HepG2 (cell line): ENCODE results near the gene EGFR. TPM values are rescaled to one million over a fixed set of nuclear protein-coding genes. Genes with fewer than 3 reads are reported as not detected.

ENCODE experiments used
- ATAC-seq: fragments of 200-7000 bp; cut with Tn5 transposase; 3 replicates; pipeline ENCODE4 v1.9.1; 2020; ENCODE audit warnings: mild to moderate bottlenecking, moderate library complexity
- BruUV-seq: library from RNA; stranded (reverse); fragments of 400-500 nt; replicated peaks from 2 replicates; lab custom pipeline; 2021; lab: Mats Ljungman, UMichigan
- CTCF ChIA-PET: fragments of 300-600 bp; formaldehyde crosslinking; extraction: SDS; loops from one replicate; lab custom pipeline; 2021; ENCODE audit warnings: low total read pairs, inconsistent platforms, low intra/inter-chr PET ratio; lab: Yijun Ruan, JAX
- POLR2A ChIA-PET: fragments of 350-600 bp; sonication (Branson Sonifier 250); formaldehyde crosslinking; loops from one replicate; lab custom pipeline; 2020; ENCODE audit warnings: antibody characterized with exemption, inconsistent platforms; lab: Yijun Ruan, JAX
- DNase-seq: peaks from one replicate; pipeline ENCODE4 v3.0.0-alpha.2; 2015; ENCODE audit warnings: low spot score
- FAIRE-seq: peaks from 3 replicates; lab custom pipeline; 2011; peaks lifted over from hg19 to GRCh38; lab: Jason Lieb, UNC
- H2AFZ ChIP-seq: one replicate; pipeline ENCODE4 v1.6.1; 2011; ENCODE audit warnings: low read length, inconsistent platforms
- H3K27ac ChIP-seq: fragments of 300-600 bp; 3 replicates; pipeline ENCODE4 v1.8.0; 2011; ENCODE audit warnings: mixed run types, mild to moderate bottlenecking, mixed read lengths, low read length, inconsistent platforms; ENCODE audit not compliant: insufficient read depth; ENCODE audit errors: extremely low read length
- H3K27me3 ChIP-seq, 2 experiments: fragments of 200-600 bp in 1 of 2; 2 replicates in 1 of 2; 3 replicates in 1 of 2; pipeline versions ENCODE4 v1.6.0 to v1.8.0; 2011; ENCODE audit warnings: low read length in 2 of 2, mild to moderate bottlenecking in 2 of 2, moderate library complexity in 2 of 2, inconsistent platforms in 1 of 2; ENCODE audit not compliant: insufficient read depth in 2 of 2, control insufficient read depth in 1 of 2
- H3K36me3 ChIP-seq, 2 experiments: fragments of 200-600 bp in 1 of 2; replicated peaks in 1 of 2; 2 replicates in 1 of 2; 3 replicates in 1 of 2; pipeline versions ENCODE4 v1.5.1 to v1.8.0; 2011; ENCODE audit warnings: low read length in 2 of 2, inconsistent platforms in 1 of 2; ENCODE audit not compliant: insufficient read depth in 2 of 2, control insufficient read depth in 1 of 2
- H3K4me1 ChIP-seq: 2 replicates; pipeline ENCODE4 v1.5.1; 2012; ENCODE audit warnings: low read length, inconsistent platforms; ENCODE audit not compliant: insufficient read depth
- H3K4me2 ChIP-seq: 2 replicates; pipeline ENCODE4 v1.6.0; 2011; ENCODE audit warnings: low read depth, low read length, inconsistent platforms
- H3K4me3 ChIP-seq, 3 experiments: fragments of 200-600 bp in 1 of 3; sonication (generic), shearing (Covaris generic) in 1 of 3; replicated peaks in 1 of 3; 2 replicates each; pipeline ENCODE4 v1.5.1; 2011 to 2016; ENCODE audit warnings: low read length in 3 of 3, inconsistent platforms in 2 of 3, low read depth in 2 of 3, mild to moderate bottlenecking in 2 of 3, control low read depth in 1 of 3, mixed read lengths in 1 of 3; ENCODE audit not compliant: insufficient read depth in 1 of 3
- H3K79me2 ChIP-seq: one replicate; pipeline ENCODE4 v1.6.1; 2011; ENCODE audit warnings: low read length, inconsistent platforms; ENCODE audit not compliant: insufficient read depth
- H3K9ac ChIP-seq: 2 replicates; pipeline ENCODE4 v1.6.0; 2011; ENCODE audit warnings: mild to moderate bottlenecking, low read depth, low read length, inconsistent platforms; ENCODE audit not compliant: insufficient read depth
- H3K9me3 ChIP-seq: 2 replicates; pipeline ENCODE4 v1.5.1; 2012; ENCODE audit warnings: mild to moderate bottlenecking, low read length
- H4K20me1 ChIP-seq: 2 replicates; pipeline ENCODE4 v1.6.0; 2011; ENCODE audit warnings: inconsistent platforms, mild to moderate bottlenecking, low read length, moderate library complexity; ENCODE audit not compliant: insufficient read depth
- ARHGAP35 ChIP-seq: sonication (generic); formaldehyde crosslinking; IDR thresholded peaks from 2 replicates; pipeline ENCODE4 v1.9.0; 2022; ENCODE audit warnings: mild to moderate bottlenecking, inconsistent platforms, moderate library complexity, missing genetic modification reagents, borderline replicate concordance
- ATF3 ChIP-seq: sonication (generic); formaldehyde crosslinking; IDR thresholded peaks from 2 replicates; pipeline ENCODE4 v1.4.0; 2020; ENCODE audit warnings: missing genetic modification reagents
- BCL6 ChIP-seq: IDR thresholded peaks from 2 replicates; pipeline ENCODE4 v1.6.1; 2016; ENCODE audit warnings: missing genetic modification reagents, missing compliant biosample characterization
- BCLAF1 ChIP-seq: fragments of 450-650 bp; IDR thresholded peaks from 2 replicates; pipeline ENCODE4 v1.6.1; 2017; ENCODE audit warnings: mild to moderate bottlenecking
- BRD4 ChIP-seq: sonication (generic); formaldehyde crosslinking; IDR thresholded peaks from 2 replicates; pipeline ENCODE4 v1.4.0; 2020; ENCODE audit warnings: missing genetic modification reagents
- EEA1 ChIP-seq: sonication (generic); formaldehyde crosslinking; IDR thresholded peaks from 2 replicates; pipeline ENCODE4 v1.5.1; 2020; ENCODE audit warnings: mild to moderate bottlenecking, missing genetic modification reagents, borderline replicate concordance
- GTF3A ChIP-seq: sonication (generic); formaldehyde crosslinking; conservative IDR thresholded peaks from 2 replicates; pipeline ENCODE4 v1.4.0; 2020; ENCODE audit warnings: mild to moderate bottlenecking, missing genetic modification reagents
- SP1 ChIP-seq, 2 experiments: fragments of 450-650 bp in 1 of 2; sonication (generic) in 1 of 2; formaldehyde crosslinking in 1 of 2; IDR thresholded peaks; 2 replicates each; pipeline versions ENCODE4 v1.4.0 to v1.6.1; 2016 to 2020; ENCODE audit warnings: missing genetic modification reagents in 1 of 2
- ZNF17 ChIP-seq: sonication (generic); formaldehyde crosslinking; IDR thresholded peaks from 2 replicates; pipeline ENCODE4 v1.5.0; 2020; ENCODE audit warnings: mild to moderate bottlenecking, missing genetic modification reagents
- ZNF24 ChIP-seq: fragments of 450-650 bp; IDR thresholded peaks from 2 replicates; pipeline ENCODE4 v1.6.1; 2017; ENCODE audit warnings: antibody characterized with exemption, mild to moderate bottlenecking
- ZNF484 ChIP-seq: sonication (generic); formaldehyde crosslinking; IDR thresholded peaks from 2 replicates; pipeline ENCODE4 v1.5.1; 2020; ENCODE audit warnings: mild to moderate bottlenecking, low read depth, missing genetic modification reagents, borderline replicate concordance
- ZNF781 ChIP-seq: sonication (generic); formaldehyde crosslinking; IDR thresholded peaks from 2 replicates; pipeline ENCODE4 v1.5.1; 2020; ENCODE audit warnings: borderline replicate concordance, mild to moderate bottlenecking, missing genetic modification reagents; ENCODE audit errors: not compliant biosample characterization
- WGBS: methylation state at CpG from one replicate; pipeline ENCODE4 v1.1.6; 2017; ENCODE audit warnings: low lambda C conversion rate; 5-methylcytosine and 5-hydroxymethylcytosine counted together
- in situ Hi-C: cut with HindIII; loops from 2 replicates; pipeline ENCODE4 v1.10.0; 2017; ENCODE audit warnings: low pct_unique_long_range_greater_than_20kb; ENCODE audit not compliant: extremely low pct_ligation_motif_present
- intact Hi-C: fragments of 100-400 bp; cut with micrococcal nuclease; formaldehyde crosslinking; loops from one replicate; pipeline ENCODE4 v1.10.0; 2022; ENCODE audit not compliant: unreplicated experiment
- polyA plus RNA-seq, 8 experiments: library from polyadenylated mRNA; depleted of rRNA in 3 of 8; stranded (reverse) in 7 of 8; unstranded in 1 of 8; fragments of >200 nt; fragmentation: Illumina TruSeq in 4 of 8; extraction: Trizol in 4 of 8; gene quantifications; 2 replicates each; pipeline versions ENCODE4 v1.2.1 to v1.2.3, GENCODE V29; 2011 to 2016; ENCODE audit warnings: low read depth in 4 of 8, missing spikeins in 1 of 8, mixed read lengths in 1 of 8; ENCODE audit not compliant: insufficient read depth in 1 of 8
- total RNA-seq, 5 experiments: library from RNA; depleted of rRNA; stranded (reverse); fragments of >200 nt; fragmentation: Illumina TruSeq; extraction: Trizol; gene quantifications; 2 replicates each; pipeline ENCODE4 v1.2.3, GENCODE V29; 2016; ENCODE audit warnings: low read depth in 1 of 5
- TF ChIP-seq, protein P1 (sequence below): sonication (generic); formaldehyde crosslinking; IDR thresholded peaks from 2 replicates; pipeline ENCODE4 v1.4.0; 2020; ENCODE audit warnings: missing genetic modification reagents, borderline replicate concordance
- TF ChIP-seq, protein P2 (sequence below): sonication (generic); formaldehyde crosslinking; IDR thresholded peaks from 2 replicates; pipeline ENCODE4 v1.4.0; 2020; ENCODE audit warnings: missing genetic modification reagents; ENCODE audit errors: not compliant biosample characterization

The EGFR gene
- total and polyA plus RNA-seq, 2 of the 13 experiments (the other 11 are each of a cell fraction or from before 2014, with no cell fraction given): 7.0 to 10.0 TPM

GRCh38 chr7:55171157-55171556 lies 152.3 kb downstream of the EGFR start:
- 87% methylated on average over 7 of the region's 7 CpGs for WGBS

More at GRCh38 chr7:55171157-55171556, 152.3 kb downstream of the EGFR start:
- Histone ChIP-seq H3K4me3 (no peak overlapping the region), H2AFZ (no peak overlapping the region), H3K4me2 (no peak overlapping the region), H3K27me3 (no peaks in the 10 kb centered on the region), H3K36me3 (peaks cover 0 to 5% of the 10 kb centered on the region in 2 experiments; a peak in 2 of 5 replicates), H3K4me1 (peaks cover 14% of the 10 kb centered on the region), H3K9me3 (no peaks in the 10 kb centered on the region), H3K79me2 (no peaks in the 10 kb centered on the region), H3K9ac (no peak overlapping the region), H4K20me1 (no peaks in the 10 kb centered on the region), H3K27ac (no peak overlapping the region)
- DNase-seq (no peak), ATAC-seq (no peak), FAIRE-seq (no peak)
- in situ Hi-C loops (no loop called here), intact Hi-C loops (no loop called here)
- ChIA-PET POLR2A (interaction anchor here (0.8 kb wide), 1 partner anchor 17 kb away, joined by 3 read pairs; no protein-coding TSS in a partner anchor), CTCF (no interaction called here)
- TF ChIP-seq BRD4 (CRISPR knock-in tag) (no peak), ZNF17 (CRISPR knock-in tag) (no peak), BCL6 (CRISPR knock-in tag) (no peak), GTF3A (no peak), EEA1 (no peak), ZNF484 (CRISPR knock-in tag) (no peak), SP1 (IDR thresholded peaks at IDR 0.05) (no peak), SP1 (CRISPR knock-in tag; IDR thresholded peaks at IDR 0.05) (no peak), ZNF781 (CRISPR knock-in tag) (no peak), BCLAF1 (no peak), ARHGAP35 (CRISPR knock-in tag) (no peak), ATF3 (no peak), ZNF24 (no peak)
- TF ChIP-seq, protein P1, sequence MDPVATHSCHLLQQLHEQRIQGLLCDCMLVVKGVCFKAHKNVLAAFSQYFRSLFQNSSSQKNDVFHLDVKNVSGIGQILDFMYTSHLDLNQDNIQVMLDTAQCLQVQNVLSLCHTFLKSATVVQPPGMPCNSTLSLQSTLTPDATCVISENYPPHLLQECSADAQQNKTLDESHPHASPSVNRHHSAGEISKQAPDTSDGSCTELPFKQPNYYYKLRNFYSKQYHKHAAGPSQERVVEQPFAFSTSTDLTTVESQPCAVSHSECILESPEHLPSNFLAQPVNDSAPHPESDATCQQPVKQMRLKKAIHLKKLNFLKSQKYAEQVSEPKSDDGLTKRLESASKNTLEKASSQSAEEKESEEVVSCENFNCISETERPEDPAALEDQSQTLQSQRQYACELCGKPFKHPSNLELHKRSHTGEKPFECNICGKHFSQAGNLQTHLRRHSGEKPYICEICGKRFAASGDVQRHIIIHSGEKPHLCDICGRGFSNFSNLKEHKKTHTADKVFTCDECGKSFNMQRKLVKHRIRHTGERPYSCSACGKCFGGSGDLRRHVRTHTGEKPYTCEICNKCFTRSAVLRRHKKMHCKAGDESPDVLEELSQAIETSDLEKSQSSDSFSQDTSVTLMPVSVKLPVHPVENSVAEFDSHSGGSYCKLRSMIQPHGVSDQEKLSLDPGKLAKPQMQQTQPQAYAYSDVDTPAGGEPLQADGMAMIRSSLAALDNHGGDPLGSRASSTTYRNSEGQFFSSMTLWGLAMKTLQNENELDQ (CRISPR knock-in tag): no peak
- TF ChIP-seq, protein P2, sequence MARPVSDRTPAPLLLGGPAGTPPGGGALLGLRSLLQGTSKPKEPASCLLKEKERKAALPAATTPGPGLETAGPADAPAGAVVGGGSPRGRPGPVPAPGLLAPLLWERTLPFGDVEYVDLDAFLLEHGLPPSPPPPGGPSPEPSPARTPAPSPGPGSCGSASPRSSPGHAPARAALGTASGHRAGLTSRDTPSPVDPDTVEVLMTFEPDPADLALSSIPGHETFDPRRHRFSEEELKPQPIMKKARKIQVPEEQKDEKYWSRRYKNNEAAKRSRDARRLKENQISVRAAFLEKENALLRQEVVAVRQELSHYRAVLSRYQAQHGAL (CRISPR knock-in tag): no peak
- no TSS peak for BruUV-seq
